AG08395 (cell line): ENCODE data around the gene MTMR1.
A peak's percentile ranks its signal among the peaks of the same experiment; 100 is the strongest.

Experiments used
- DNase-seq: peaks from one replicate; pipeline ENCODE4 v3.0.0; 2012; ENCODE audit warnings: mixed read lengths, low spot score

The MTMR1 gene

DNA sequence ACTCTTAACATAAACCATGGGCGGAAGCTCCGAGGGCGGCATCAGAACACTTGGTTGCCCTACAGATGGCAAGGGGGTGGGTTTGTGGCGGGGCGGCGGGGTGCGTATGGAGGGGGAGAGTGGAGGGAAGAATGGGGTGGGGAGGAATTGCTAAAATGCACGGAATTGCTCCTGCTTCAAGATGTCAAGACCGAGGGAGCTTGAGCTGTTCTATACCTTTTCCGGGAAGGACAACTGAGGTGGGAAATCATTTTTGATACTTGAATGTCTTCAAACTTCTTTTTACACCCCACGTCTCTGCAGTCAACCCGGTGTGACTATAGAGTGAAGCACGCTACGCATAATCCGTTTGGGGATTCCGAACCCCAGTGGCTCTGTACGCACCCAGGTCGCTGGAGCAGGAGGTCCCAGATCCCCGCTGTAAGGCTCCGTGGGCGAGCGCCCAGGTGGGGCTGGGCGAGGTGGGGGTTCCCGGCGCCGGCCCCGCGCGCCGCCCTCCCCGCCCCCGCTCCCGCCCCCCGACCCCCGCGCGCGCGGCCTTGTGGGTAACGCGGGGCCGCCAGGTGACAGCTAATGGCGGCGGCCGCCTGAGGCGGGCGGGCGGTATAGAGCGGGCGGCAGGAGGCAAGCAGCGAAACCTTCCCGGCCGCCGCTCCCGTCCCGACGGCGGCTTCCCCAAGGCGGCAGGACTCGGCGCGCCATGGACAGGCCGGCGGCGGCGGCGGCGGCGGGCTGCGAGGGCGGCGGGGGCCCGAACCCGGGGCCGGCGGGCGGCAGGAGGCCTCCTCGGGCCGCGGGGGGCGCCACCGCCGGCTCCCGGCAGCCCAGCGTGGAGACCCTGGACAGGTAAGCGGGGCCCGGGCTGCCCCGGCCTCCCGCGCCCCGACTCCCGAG lies at the start of gene MTMR1:
MTMR1 (plus strand) TSS at position 566 of the 894 bp plus-strand sequence; CDS start at position 701, 135 bp downstream.
- no peak for DNase-seq

DNA sequence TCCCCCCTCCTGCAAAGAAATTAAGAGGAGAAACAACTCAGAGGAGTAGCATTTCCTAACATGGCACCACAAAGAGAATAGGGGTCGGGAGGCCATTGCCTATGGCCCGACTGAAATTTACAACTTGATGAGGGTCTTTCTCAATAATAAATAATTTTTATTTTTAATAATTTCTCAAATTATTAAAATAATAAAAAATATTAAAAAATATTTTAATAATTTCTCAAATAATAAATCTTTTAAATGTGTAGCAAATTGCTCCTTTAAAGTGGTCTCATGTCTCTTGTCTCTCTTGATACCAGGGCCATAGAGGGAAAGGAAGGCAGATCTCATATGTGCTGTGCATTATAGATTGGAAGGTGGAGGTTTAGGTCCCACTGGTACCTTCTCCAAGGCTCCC lies 49.2 kb upstream of the MTMR1 start:
- no peak for DNase-seq

DNA sequence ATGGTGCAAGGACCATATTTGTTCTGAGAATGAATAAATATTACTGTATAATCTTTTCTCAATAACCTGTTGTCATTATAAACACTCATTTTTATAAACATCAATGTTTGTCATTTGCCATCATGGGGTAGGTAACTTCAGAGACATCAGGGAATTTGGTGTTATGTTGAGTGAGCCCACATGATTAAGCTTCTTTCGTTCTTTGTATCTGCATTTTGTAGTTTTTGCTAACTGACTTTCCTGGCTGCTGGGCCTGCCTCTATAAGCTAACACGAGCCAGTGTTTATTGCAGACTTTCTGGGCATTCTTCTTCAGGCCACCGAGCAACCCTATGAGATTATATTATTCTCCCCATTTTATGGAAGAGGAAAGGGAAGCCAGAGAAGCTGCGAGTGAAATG lies 48.8 kb upstream of the MTMR1 start:
- DNase-seq = no peak

DNA sequence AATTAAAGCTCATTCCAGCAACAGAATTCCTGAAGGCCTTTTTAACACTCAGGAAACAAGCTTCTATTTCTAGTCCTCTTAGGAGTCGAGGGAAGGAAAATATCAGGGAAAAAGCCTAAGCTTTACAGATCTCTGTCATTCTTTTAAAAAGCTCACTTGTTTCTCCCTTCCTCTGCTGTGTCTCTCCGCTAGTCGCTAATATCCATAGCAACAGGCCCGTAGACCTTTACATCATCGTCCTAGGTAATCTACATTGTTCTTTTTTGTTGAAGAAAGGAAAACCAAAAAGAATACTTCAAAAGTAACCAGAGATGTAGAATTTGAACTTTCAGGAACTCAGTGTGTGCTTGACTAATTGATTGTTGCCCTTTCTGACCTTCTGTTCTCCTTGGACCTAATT lies 45.9 kb upstream of the MTMR1 start:
- no peak for DNase-seq

DNA sequence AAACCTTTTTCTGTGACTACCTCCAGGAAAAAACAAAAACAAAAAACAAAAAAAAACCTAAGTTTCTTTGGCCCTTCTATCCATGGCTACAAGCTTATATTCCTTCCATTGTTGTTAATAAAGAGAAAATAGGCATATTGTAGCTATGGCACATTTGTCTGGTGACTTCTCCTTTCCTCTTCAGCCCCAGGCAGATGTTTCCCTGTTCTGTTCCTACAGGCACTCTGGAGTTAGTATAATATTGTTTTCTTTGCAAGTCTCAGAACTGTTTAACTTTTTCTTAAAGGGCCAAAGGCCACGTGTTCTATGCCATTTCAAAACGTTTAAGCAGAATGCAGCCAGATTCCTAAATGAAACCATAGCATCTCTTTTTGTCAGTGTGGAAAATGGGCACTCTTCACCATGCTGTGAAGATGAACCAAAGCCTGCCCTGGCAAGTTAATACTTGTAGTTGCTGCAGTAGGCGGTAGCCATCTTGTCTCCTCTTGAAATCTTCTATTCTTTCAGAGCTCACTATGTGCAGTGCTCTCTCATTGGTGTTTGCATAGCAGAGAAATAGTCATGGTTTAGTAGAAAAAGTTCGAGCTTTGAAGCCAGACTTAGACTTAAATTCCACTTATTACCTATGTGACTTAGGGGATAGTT lies 44.8 kb upstream of the MTMR1 start:
- no peak for DNase-seq

DNA sequence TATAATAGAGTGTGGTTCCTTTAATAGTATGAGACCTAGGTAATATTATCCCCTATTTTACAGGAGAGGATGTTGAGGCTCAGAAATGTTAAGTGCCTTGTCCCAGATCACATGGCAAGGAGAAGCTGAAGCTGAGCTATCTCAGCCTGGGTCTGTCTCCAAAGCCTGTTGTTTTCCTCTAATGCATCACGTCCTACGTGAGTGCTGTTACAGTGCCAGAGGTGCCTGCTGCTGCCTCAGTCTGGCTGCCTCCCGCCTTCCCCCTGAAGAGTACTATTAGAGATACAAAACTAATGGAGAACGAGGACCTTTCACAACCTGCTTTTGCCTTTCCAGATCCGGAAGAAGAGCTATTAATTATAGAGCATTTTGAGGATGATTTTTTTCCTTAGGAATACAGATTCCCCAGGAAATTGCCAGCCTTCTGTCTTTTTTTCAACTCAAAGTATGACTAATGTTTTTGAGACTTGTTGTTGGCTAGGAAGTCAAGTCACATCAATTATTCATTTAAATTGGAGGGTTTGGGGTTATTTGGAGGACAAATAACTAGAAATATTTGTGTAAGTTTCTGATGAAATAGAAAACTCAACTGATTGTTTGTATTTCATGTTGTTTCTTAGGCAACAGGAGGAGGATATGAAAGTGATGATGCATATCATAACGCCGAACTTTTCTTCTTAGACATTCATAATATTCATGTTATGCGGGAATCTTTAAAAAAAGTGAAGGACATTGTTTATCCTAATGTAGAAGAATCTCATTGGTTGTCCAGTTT lies 43.9 kb upstream of the MTMR1 start:
- peak; percentile 4 for DNase-seq

DNA sequence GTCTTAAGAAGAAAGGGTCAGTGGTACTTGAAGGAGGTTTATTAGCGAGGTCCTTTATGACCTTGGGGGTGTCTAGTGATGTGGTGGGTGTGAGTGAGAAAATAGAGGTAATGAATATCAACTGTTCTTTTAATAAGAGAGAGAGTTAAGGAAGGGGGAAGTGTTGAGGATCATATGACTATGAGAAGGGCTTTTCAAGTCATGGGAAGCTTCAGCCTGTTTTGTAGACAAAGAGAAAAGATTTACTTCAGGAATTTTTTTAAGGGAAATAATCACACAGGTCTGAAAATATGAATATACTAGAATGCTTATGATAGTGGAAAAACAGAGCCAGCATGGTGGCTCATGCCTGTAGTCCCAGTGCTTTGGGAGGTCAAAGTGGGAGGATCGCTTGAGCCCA lies 41.3 kb upstream of the MTMR1 start:
- DNase-seq = no peak

DNA sequence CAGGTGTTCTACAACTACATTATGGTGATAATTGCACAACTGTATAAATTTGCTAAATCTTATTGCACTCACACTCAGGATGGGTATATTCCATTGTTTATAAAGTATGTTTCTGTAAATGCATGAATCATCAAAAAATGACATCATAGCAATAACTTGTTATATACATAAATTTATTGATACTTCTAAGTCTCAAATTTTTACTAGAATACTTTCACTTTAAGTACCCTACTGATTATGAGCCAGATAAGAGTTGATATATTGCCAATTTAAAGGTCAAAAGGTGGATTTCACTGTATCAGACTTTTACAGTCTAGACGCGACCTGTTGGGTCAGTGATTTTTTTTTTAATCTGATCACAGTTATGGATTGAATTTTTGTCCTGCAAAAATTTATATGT lies 37.4 kb upstream of the MTMR1 start:
- DNase-seq = no peak

DNA sequence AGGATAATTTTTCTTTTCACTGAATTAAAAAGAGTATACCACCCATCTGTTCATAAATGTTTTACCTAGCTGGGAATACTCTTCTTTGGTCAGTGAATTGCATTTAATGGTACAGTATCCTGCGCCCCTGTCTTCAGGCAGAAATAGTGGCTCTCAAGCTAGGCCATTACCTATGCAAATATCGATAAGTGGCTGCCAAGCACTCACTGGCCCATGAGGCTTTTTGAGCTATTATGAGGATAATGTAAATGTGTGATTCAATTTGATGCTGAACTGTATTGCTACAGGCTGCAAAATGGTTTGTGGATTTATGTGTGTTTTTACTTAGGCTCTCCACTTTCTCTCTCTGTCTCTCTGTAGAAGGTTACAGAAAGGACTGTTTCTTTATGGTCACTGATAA lies 30.1 kb upstream of the MTMR1 start:
- DNase-seq = no peak

DNA sequence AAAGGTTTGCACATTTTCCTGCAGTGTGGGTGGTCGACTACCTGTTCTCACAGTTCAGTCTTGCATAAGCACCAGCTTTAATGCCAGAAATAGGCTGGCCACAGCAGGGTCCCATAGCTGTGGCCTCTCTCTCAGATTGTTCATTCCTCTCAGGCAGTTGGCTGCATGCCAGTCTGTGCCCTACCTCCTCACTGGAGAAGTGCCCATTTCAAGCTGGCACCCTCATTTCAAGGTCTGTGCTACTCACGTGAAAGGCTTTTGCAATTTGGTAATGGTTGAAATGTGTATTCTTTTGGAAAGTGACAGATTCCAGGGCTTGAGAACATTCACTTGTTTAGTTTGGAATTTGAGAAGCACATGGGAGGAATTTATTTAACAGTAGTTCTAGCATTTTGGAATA lies 28.9 kb upstream of the MTMR1 start:
- no peak for DNase-seq

DNA sequence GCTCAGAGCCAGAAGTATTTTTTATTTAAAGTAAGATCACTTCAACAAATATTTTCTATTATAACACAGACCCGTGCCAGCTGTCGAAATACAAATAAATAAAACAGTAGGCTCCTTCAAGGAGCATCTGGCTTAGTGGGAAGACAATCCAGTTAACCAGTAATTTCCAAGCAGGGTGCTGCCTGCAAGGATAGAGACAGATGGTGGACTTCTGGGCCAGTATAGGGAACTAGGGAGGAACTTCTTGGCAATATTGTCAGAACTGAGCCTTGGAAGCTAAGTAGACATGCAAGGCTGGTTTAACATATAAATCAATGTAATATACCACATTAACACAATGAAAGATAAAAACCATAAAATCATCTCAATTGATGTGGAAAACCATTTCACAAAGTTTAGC lies 17.0 kb upstream of the MTMR1 start:
- DNase-seq = no peak

DNA sequence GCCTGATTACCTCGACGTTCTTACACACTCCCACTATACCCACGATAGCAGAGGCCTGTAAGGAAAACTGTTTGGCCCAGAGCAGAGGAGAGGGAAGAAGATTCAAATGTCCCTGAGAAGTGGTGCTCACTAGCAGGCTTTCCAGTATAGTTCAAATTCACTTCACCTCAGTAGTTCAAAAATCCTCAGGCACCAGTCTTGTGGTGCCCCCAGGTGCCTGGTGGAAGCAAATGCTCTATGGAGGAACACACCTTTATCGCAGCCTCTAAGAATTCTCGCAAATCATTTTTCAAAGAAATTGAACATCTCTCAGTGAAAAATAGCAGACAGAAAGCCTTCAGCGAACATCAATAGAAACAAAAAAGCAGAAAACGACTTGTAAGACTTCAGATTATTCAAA lies 12.2 kb upstream of the MTMR1 start:
- DNase-seq = no peak

DNA sequence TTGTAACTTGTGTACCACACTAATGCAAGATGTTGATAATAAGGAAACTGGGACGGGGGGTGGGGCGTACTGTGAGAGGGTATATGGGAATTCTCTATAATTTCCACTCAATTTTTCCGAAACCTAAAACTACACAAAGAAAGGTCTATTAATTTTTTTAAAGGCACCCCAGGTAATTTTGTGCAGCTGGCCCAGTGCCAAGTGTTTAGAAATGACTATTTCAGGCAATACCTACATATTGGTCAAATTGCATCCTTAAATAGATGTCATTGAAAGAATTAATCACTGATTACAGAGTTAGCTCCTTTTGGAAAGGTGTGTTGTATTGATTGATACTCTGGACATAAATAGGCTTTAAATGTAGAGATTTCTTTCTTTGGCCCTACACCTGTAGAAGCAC lies 10.1 kb upstream of the MTMR1 start:
- DNase-seq = no peak

DNA sequence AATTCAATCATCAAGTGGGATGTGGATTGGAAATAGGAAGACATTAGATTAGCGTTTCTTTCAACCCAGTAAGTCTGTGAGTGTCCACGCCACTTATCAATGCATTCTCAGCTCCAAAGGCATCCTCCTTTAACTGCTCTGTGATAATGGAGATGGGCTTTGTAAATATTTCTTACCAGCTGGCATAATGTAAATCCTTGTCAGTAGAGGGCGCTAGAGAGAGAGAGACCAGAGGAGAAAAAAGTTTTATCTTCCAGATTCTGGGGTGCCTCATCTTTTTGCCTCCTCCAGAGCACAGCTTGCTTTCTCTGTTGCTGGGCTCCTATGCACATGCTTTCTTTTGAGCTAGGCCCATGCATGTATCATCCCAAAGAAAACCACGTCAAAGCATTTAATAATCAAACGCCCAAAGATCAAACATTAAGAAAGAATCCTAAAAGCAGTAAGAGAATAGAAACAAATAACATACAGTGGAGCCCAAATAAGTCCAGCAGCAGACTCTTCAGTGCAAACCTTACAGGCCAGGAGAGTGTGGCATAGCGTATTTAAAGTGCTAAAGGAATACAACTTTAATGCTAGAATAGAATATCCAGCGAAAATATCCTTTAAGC lies 9.6 kb upstream of the MTMR1 start:
- DNase-seq = peak; percentile 43

DNA sequence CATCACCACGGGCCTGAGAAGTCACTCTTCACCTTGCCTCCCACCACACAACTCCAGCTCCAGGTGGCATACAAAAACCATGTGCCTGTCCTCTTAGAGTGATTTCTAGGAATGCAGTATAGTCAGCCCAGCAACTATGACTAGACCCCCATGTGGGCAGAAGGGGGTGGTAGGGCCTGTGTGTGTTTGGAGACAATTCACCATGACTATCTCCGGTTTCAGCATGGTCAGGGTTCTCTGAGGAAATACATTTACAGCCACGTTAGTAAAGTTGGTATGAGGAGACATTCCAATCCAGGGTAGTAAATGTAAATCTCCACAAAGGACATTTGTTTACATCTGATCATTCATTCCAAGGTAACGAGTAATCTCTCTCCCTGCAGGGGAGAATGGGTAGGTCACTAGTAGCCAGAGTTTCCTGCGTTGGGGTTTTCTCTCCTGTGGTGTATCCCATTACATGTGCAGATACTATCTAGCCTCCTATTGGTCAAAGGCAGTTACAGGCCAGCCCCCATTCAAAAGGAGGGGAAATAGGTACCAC lies 4.2 kb upstream of the MTMR1 start:
- peak; percentile 65 for DNase-seq

DNA sequence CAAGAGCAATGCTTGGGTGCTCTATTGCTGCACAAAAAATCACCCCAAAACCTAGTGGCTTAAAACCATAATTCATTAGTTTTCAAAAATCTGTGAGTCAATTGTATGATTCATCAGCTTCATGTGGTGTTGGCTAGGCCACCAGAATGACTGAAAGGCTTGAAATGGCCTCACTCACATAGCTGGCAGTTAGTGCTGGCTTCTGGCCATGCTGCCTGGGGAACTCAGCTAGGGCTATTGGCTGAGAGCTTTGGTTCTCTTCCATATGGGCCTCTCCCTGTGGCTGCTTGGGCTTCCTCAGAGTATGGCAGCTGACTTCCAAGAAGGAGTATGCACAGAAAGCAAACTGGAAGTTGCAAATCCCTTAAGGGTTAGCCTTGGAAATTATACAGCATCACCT lies 3.1 kb upstream of the MTMR1 start:
- DNase-seq = peak; percentile 63

DNA sequence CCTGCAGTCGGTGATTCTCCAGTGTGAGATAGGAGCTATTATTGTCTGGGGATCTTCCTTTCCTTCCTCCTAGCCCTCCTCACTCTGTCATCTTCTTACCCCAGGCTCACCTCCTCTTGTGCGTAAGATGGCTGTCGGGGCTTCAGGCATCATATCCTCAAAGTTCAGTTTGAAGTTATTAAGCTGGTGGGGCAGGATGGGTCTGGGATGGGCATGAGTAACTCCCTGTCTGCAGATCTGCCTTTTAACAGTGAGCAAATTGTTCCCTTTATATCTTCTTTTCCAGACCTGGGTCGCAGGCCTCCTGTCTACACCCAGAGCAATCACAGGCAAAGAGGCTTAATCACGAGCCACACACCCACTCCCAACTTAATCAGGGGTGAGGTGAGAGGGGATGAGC lies 900 bp upstream of the MTMR1 start:
- DNase-seq = no peak

DNA sequence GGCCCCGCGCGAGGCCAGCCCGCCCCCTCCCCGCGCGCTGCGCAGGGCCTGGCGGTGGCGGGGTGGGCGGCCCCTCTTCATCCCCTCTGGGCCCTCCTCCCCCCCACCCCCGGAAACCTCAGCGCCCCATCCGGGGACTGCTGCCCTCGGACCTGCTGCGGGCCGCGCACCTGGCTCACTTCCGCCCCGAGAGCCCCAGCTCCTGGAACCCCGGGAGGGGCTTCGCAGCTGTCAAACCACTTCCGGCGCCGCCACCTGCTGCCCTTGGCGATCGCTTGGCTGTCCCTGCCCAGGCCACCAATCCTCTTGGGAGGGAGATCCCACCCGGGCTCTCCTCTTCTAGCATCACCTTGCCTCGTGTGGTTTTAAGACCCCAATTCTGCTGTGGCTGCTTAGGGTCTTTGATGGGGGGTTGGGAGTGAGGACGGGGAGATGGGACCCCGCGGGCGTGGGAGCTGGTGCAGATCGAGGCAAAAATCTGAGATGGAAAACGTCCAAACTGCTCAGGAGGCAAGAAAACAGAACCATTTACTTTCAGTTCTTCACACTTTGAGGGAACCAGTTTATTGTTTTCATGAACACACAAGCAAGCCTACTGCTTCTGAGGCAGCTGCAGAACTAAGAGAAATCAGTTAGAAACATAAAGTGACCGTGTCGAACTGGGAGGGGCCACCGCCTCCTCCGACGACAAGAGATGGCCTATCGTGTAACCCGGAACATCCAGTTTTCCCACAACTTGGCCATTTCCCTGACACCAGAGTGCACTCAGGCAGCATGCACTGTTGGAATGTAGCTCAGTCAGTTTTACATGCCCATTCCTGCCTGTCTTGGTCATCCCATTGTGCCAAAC lies 754 bp downstream of the MTMR1 start:
- DNase-seq = peak; percentile 67

DNA sequence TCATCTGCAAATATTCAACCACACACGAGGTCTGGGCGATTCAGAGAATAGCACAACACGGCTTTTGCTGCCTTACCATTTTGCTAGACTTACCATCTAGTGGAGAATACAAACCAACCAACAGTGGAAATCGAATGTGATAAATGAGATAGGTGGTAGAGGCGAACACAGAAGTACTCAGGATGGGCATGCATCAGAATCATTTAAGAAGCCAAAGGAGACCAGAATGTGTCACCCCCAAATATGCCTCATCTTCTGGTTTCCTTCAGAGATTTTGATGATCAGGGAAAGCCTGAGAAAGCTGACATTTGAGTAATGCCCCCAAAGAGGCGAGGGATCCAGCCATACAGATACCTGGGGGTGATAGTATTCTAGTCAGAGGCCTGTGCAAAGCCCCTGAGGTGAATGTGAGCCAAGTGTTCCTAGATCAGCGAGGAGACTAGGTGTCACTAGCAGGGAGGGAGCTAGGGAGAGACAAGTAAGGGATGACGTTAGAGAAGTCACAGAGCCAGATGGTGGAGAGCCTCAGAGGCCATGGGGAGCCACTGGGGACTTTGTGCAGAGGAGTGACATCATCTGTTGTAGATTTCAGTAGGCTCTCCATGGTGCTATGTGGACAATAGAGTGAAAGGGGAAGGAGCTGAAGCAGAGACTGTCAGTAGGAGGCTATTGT lies 1.7 kb downstream of the MTMR1 start:
- no peak for DNase-seq

DNA sequence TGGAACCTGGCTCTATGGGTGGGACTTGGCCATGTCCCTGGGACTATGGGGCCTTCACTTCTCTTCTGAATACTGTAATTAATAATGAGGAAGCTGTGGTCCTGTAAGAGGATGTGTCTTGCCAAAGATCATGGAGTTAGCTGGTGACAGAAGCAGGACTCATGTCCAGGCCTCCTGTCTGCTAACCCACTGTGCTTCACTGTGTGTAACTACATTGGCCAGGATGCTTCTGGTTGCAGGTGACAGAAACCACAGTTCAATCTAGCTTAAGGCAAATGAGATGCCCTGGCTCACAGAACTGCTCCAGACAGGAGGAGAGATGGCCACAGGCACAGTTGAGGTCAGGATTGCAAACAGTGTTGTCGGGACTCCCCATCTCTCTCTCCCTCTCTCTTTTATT lies 3.1 kb downstream of the MTMR1 start:
- no peak for DNase-seq

DNA sequence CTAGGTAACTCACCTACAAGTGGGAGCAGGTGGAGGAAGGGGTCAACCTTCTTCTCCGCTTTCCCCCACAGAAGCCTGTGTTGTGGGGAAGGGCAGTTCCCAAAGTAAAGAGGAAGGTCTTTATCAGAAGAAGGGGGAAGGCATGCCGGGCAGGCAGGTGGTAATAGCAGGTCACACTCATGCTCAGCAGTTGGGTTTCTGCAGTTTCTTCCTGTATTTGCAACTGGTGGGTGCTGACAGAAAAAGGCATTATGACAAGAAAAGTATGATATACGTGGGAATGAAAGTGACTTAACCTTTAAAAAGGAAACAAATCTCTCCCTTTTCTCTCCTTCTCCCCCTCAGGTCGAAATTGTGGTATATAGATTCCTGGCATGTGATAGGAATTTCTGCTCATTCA lies 3.7 kb downstream of the MTMR1 start:
- DNase-seq = no peak
